Measurements from ENCODE around the gene GNA15.

GNA15 gene

DNA sequence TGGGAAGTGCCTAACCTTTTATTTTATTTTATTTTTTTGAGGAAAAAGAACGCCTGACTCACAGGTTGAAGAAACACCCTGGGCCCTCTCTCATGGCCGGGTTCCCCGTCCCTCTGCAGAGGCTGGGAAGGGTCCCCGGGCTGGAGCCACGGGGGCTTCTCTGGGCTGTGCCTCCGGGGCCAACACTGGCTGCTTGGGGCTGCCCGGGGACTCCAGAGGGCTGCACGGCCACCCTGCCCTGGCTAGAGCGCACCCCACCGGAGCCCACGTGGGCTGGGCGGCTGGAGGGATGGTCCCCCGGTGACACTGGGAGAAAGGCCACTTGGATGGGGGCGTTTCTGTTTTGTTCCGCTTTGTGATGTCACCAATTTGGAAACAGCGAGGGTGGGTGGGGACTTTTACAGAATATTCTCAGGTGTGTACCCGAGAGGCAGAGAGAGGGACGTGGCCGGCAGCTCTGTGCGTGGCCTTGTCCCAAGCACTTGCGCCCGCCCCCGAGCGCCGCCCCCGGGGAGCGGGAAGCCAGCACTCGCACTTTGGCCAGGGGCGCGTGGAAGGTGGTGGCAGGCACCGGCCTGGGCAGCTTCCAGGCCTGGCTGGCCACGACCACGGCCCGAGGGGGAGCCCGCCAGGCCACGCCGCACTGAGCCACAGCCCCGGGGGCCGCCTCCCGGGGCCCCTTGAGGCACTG, 13.9 kb upstream of the GNA15 start:
- Histone ChIP-seq H3K4me3 (ENCODE audit: low read depth in 1 of 2, low read length in 1 of 2) (no peak overlapping the region), H3K36me3 (no peaks in the 10 kb centered on the region), H3K9me3 (no peaks in the 10 kb centered on the region), H3K27me3 (peaks cover 15% of the 10 kb centered on the region), H3K27ac (no peak overlapping the region), H3K4me1 (ENCODE audit: control insufficient read depth in 1 of 2, insufficient read depth in 1 of 2, low read depth in 1 of 2, low read length in 1 of 2) (peaks cover 4 to 13% of the 10 kb centered on the region in 2 experiments)
- TF ChIP-seq, protein P1, sequence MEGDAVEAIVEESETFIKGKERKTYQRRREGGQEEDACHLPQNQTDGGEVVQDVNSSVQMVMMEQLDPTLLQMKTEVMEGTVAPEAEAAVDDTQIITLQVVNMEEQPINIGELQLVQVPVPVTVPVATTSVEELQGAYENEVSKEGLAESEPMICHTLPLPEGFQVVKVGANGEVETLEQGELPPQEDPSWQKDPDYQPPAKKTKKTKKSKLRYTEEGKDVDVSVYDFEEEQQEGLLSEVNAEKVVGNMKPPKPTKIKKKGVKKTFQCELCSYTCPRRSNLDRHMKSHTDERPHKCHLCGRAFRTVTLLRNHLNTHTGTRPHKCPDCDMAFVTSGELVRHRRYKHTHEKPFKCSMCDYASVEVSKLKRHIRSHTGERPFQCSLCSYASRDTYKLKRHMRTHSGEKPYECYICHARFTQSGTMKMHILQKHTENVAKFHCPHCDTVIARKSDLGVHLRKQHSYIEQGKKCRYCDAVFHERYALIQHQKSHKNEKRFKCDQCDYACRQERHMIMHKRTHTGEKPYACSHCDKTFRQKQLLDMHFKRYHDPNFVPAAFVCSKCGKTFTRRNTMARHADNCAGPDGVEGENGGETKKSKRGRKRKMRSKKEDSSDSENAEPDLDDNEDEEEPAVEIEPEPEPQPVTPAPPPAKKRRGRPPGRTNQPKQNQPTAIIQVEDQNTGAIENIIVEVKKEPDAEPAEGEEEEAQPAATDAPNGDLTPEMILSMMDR (IDR thresholded peaks at IDR 0.05) = no peak

DNA sequence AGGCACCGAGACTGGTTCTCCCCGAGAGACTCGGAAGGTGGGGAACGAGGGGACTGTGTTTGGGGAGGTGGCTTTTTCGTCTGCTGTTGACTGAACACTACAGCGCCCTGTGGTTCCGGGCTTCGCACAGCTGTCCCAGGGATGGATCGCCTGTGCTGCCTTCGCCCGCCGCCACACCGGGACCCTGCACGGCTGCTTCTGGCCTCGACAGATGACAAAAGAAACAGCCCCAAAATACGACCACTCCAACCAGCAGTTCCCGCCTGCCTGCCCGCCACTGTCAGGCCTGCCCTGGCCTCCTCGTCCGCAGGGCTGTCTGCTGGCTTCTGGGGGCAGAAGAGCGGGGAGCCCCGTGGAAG, 13.3 kb upstream of the GNA15 start:
- peaks cover 4 to 13% of the 10 kb centered on the region in 2 experiments for H3K4me1 ChIP-seq (ENCODE audit: control insufficient read depth in 1 of 2, insufficient read depth in 1 of 2, low read depth in 1 of 2, low read length in 1 of 2)
- no peak overlapping the region for H3K27ac ChIP-seq
- TF ChIP-seq, protein P1 (IDR thresholded peaks at IDR 0.05) = no peak
- H3K27me3 ChIP-seq = peaks cover 15% of the 10 kb centered on the region
- H3K9me3 ChIP-seq = no peaks in the 10 kb centered on the region
- no peak overlapping the region for H3K4me3 ChIP-seq (ENCODE audit: low read depth in 1 of 2, low read length in 1 of 2)
- no peaks in the 10 kb centered on the region for H3K36me3 ChIP-seq

DNA sequence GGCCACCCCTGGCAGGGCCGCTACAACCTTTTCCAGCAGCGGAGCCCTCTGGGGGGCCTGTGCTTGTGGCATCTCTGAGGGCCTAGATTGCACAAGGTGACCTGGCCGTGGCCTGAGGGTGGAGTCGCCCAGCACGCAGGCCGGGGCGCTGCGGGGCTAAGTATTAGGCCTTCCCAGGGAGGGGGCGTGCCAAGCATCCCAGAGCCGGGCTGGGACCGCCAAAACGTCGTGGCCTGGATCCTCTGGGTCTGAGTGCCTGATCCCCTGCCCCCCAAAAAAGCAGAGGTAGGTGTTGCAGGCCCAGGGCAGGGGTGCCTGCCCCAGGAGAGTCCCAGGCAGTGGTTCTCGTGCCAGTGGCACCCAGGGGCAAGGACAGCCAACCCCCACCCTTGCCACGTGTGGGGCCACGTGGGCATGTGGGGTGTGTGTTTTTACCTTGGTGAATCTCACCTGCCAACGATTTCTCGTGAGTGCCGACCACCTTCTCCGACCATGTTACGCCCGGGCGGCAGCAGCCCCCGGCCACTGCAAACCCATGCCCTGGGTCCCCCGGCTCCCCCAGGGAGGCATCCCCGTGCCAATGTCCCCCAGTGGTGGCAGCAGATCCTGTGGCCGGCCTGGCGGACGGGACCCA, 12.6 kb upstream of the GNA15 start:
- TF ChIP-seq, protein P1 (IDR thresholded peaks at IDR 0.05) = no peak
- no peaks in the 10 kb centered on the region for H3K9me3 ChIP-seq
- H3K36me3 ChIP-seq = no peaks in the 10 kb centered on the region
- H3K27me3 ChIP-seq = peaks cover 15% of the 10 kb centered on the region
- H3K27ac ChIP-seq = no peak overlapping the region
- H3K4me1 ChIP-seq (ENCODE audit: control insufficient read depth in 1 of 2, insufficient read depth in 1 of 2, low read depth in 1 of 2, low read length in 1 of 2) = peaks cover 4 to 13% of the 10 kb centered on the region in 2 experiments
- no peak overlapping the region for H3K4me3 ChIP-seq (ENCODE audit: low read depth in 1 of 2, low read length in 1 of 2)

DNA sequence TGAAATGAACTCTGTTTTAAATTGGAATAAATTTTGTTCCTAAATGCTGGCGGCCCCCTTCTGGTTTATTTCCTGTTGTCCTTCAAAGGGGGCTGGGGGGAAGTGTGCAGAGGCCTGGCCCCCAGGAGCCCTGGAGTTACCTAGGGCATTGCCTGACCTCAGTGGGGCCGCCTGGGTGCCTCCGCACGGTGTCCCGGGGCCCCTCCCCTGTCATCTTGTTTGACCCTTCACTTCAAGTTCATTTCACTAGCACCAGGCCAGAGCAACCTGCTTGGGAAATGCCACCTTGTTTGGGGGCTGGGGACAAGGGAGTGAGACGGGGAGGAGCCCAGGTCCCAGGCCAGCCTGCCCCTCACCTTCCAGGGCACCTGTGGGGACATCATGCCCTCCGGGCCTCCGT, 11.9 kb upstream of the GNA15 start:
- Histone ChIP-seq H3K9me3 (no peaks in the 10 kb centered on the region), H3K4me3 (ENCODE audit: low read depth in 1 of 2, low read length in 1 of 2) (no peak overlapping the region), H3K4me1 (ENCODE audit: control insufficient read depth in 1 of 2, insufficient read depth in 1 of 2, low read depth in 1 of 2, low read length in 1 of 2) (peaks cover 4 to 13% of the 10 kb centered on the region in 2 experiments), H3K36me3 (no peaks in the 10 kb centered on the region), H3K27ac (no peak overlapping the region), H3K27me3 (peaks cover 15% of the 10 kb centered on the region)
- TF ChIP-seq, protein P1 (IDR thresholded peaks at IDR 0.05) = no peak

DNA sequence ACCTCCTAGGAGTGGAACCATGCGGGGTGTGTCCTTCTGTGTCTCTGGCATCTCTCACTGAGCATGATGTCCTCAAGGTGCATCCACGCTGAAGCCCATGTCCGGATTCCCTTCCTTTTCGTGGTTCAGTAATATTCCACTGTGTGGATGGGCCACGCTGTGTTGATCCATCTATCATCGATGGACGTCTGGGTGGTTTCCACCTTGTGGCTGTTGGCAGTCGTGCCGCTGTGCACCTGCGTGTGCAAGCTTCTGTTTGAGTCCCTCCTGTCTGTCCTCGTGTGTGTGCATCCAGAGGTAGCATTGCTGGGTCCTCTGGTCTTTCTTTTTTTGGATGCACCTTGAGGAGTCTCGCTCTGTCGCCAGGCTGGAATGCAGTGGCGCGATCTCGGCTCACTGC, 11.2 kb upstream of the GNA15 start:
- H3K4me1 ChIP-seq (ENCODE audit: control insufficient read depth in 1 of 2, insufficient read depth in 1 of 2, low read depth in 1 of 2, low read length in 1 of 2) = peaks cover 4 to 13% of the 10 kb centered on the region in 2 experiments
- TF ChIP-seq, protein P1 (IDR thresholded peaks at IDR 0.05) = no peak
- no peak overlapping the region for H3K4me3 ChIP-seq (ENCODE audit: low read depth in 1 of 2, low read length in 1 of 2)
- H3K27ac ChIP-seq = no peak overlapping the region
- no peaks in the 10 kb centered on the region for H3K9me3 ChIP-seq
- peaks cover 15% of the 10 kb centered on the region for H3K27me3 ChIP-seq
- no peaks in the 10 kb centered on the region for H3K36me3 ChIP-seq
